Measurements from ENCODE around the gene PLCB4. TPM values are rescaled to one million over a fixed set of nuclear protein-coding genes. Genes with fewer than 3 reads are reported as not detected.

Gene PLCB4
- polyA plus RNA-seq, 1 of the 3 experiments (the other 2 are of a cell fraction): 5.5 TPM

- H3K36me3 ChIP-seq (replicated peaks in 1 of 2; ENCODE audit: control insufficient read depth in 1 of 2, insufficient read depth in 2 of 2, low read length in 1 of 2): no peaks in the 10 kb centered on the region
- no peaks in the 10 kb centered on the region for H3K27me3 ChIP-seq (ENCODE audit: insufficient read depth)
- no peaks in the 10 kb centered on the region for H3K79me2 ChIP-seq (ENCODE audit: insufficient read depth)
- H3K4me2 ChIP-seq: no peak overlapping the region
- no peak overlapping the region; a peak in 1 of 4 replicates for H3K27ac ChIP-seq (ENCODE audit: low read depth in 2 of 2, low read length in 1 of 2)
- H2AFZ ChIP-seq (ENCODE audit: low read depth): no peak overlapping the region
- H3K4me1 ChIP-seq (ENCODE audit: control insufficient read depth in 1 of 2, insufficient read depth in 2 of 2, low read depth in 1 of 2, low read length in 1 of 2): peaks cover 0 to 7% of the 10 kb centered on the region in 2 experiments; a peak in 1 of 4 replicates
- TF ChIP-seq GABPA (IDR thresholded peaks at IDR 0.05; ENCODE audit: low read depth) (no peak), REST (IDR thresholded peaks at IDR 0.05; ENCODE audit: low read depth, low read length) (no peak), TCF12 (IDR thresholded peaks at IDR 0.05) (no peak), FOSL2 (IDR thresholded peaks at IDR 0.05; ENCODE audit: borderline replicate concordance, low read depth) (no peak), RXRA (IDR thresholded peaks at IDR 0.05; ENCODE audit: borderline replicate concordance, low read depth) (no peak), RFX5 (IDR thresholded peaks at IDR 0.05; ENCODE audit: low read length) (no peak), RAD21 (IDR thresholded peaks at IDR 0.05; ENCODE audit: low read length) (no peak), ELF1 (IDR thresholded peaks at IDR 0.05) (no peak)
- no peak overlapping the region for H3K4me3 ChIP-seq (ENCODE audit: low read depth in 2 of 2, low read length in 1 of 2)
- no peaks in the 10 kb centered on the region for H4K20me1 ChIP-seq (ENCODE audit: insufficient read depth)
- H3F3A ChIP-seq (replicated peaks; ENCODE audit: insufficient read depth): no peaks in the 10 kb centered on the region
- WGBS (ENCODE audit: low lambda C conversion rate): 94% methylated on average over 4 of the region's 4 CpGs
- no peaks in the 10 kb centered on the region for H3K9me3 ChIP-seq
- no peaks in the 10 kb centered on the region for H3K9me2 ChIP-seq
- DNase-seq: no peak
- CTCF ChIA-PET: interaction anchor here (0.9 to 1.6 kb wide), 3 partner anchors 10 to 476 kb away, joined by 3 to 5 read pairs (median 5); no protein-coding TSS in a partner anchor
- no peak overlapping the region for H3K9ac ChIP-seq
- POLR2A ChIA-PET: interaction anchor here (0.7 kb wide), 1 partner anchor 480 kb away, joined by 3 read pairs; no protein-coding TSS in a partner anchor
Observed at GRCh38 chr20:9330151-9330550, 261.3 kb downstream of the PLCB4 start.

DNA sequence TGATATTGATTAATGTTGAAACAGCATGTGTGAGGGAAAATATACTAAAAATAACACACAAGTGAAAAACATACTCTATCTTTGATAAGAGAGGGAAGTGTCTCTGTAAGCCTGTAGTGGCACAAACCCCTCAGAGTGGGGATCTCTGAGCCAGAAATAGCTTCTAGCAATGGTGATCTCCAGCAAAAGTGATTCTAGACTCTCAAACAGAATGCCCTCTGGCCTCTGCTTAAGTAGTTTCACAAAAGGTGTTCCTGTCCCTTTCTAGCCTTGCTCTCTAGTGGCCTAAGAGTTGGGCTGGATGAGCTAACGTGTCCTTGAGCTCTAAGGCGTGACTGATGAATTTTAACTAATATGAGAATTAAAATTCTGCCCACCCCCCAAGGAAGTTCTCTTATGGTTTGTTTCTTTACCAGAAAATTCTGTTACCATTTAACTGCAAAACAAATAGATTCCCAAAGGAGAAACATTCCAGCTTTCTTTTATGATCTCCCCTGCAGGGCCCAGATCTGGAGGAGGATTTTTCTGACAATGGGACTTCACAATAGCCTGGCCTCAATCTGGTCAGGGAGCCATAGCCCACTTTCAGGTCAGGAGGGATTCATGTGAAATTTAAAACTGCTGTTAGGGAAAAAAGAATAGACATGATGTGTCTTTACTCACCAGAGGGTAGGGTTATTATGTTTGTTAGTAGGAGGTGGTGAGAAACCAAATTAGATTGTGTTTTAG, 263.0 kb downstream of the PLCB4 start:
- POLR2A ChIA-PET: interaction anchor here (0.6 kb wide), 1 partner anchor 539 kb away, joined by 3 read pairs; no protein-coding TSS in a partner anchor
- CTCF ChIA-PET: interaction anchor here (0.7 to 1.5 kb wide), 7 partner anchors 11 to 542 kb away, joined by 3 to 6 read pairs (median 3); no protein-coding TSS in a partner anchor
- WGBS (ENCODE audit: low lambda C conversion rate): 85% methylated on average over 2 of the region's 2 CpGs

More for the DNA sequence above, 263.0 kb downstream of the PLCB4 start:
- Histone ChIP-seq H3K9ac (no peak overlapping the region), H3F3A (replicated peaks; ENCODE audit: insufficient read depth) (no peaks in the 10 kb centered on the region), H3K36me3 (replicated peaks in 1 of 2; ENCODE audit: control insufficient read depth in 1 of 2, insufficient read depth in 2 of 2, low read length in 1 of 2) (no peaks in the 10 kb centered on the region), H3K9me2 (no peaks in the 10 kb centered on the region), H3K79me2 (ENCODE audit: insufficient read depth) (no peaks in the 10 kb centered on the region), H2AFZ (ENCODE audit: low read depth) (no peak overlapping the region), H3K27me3 (ENCODE audit: insufficient read depth) (no peaks in the 10 kb centered on the region), H4K20me1 (ENCODE audit: insufficient read depth) (no peaks in the 10 kb centered on the region), H3K9me3 (no peaks in the 10 kb centered on the region), H3K4me3 (ENCODE audit: low read depth in 2 of 2, low read length in 1 of 2) (no peak overlapping the region), H3K4me1 (ENCODE audit: control insufficient read depth in 1 of 2, insufficient read depth in 2 of 2, low read depth in 1 of 2, low read length in 1 of 2) (peaks cover 0 to 7% of the 10 kb centered on the region in 2 experiments; a peak in 1 of 4 replicates), H3K4me2 (no peak overlapping the region), H3K27ac (ENCODE audit: low read depth in 2 of 2, low read length in 1 of 2) (no peak overlapping the region; a peak in 1 of 4 replicates)
- TF ChIP-seq JUND (IDR thresholded peaks at IDR 0.05): no peak
- no peak for DNase-seq

Measured in SK-N-SH (cell line).